OCI-LY7 (cell line): Measurements from ENCODE around the gene VANGL1. TPM values are rescaled to one million over a fixed set of nuclear protein-coding genes. Genes with fewer than 3 reads are reported as not detected.
A peak's percentile ranks its signal among the peaks of the same experiment; 100 is the strongest.
"Not testable (repeated sequence)": the region's sequence is repeated elsewhere in the genome, so short reads cannot be mapped to it uniquely, and the experiment has no call there.

Source experiments
- BruUV-seq: library from RNA; stranded (reverse); fragments of 400-500 nt; replicated peaks from 2 replicates; lab custom pipeline; 2021; lab: Mats Ljungman, UMichigan
- CTCF ChIA-PET: fragments of 300-600 bp; sonication (Branson Sonifier 250); formaldehyde crosslinking; loops from one replicate; lab custom pipeline; 2022; ENCODE audit warnings: antibody characterized with exemption; ENCODE audit not compliant: unreplicated experiment; lab: Charles Lee
- POLR2A ChIA-PET: fragments of 300-600 bp; sonication (Branson Sonifier 250); formaldehyde crosslinking; loops from one replicate; lab custom pipeline; 2022; ENCODE audit warnings: antibody characterized with exemption; lab: Charles Lee
- DNase-seq: peaks from one replicate; pipeline ENCODE4 v3.0.0-alpha.2; 2015; ENCODE audit warnings: low spot score
- H2AFZ ChIP-seq: fragments of 200-600 bp; sonication (generic), shearing (Covaris generic); 2 replicates; pipeline ENCODE4 v1.6.1; 2014; ENCODE audit warnings: mild to moderate bottlenecking, antibody characterized with exemption, low read length, moderate library complexity
- H3K27ac ChIP-seq: fragments of 200-600 bp; sonication (generic); 2 replicates; pipeline ENCODE4 v1.5.1; 2014; ENCODE audit warnings: mixed run types, low read depth, mild to moderate bottlenecking, moderate library complexity, low read length, inconsistent platforms; ENCODE audit not compliant: poor library complexity, severe bottlenecking
- H3K36me3 ChIP-seq: fragments of 200-600 bp; sonication (generic); 2 replicates; pipeline ENCODE4 v1.6.1; 2014; ENCODE audit warnings: mild to moderate bottlenecking, antibody characterized with exemption, low read length, moderate library complexity, mixed read lengths; ENCODE audit not compliant: insufficient read depth
- H3K4me1 ChIP-seq: fragments of 200-600 bp; sonication (generic); 2 replicates; pipeline ENCODE4 v1.5.1; 2014; ENCODE audit warnings: mild to moderate bottlenecking, low read length; ENCODE audit not compliant: insufficient read depth, poor library complexity, severe bottlenecking
- H3K4me2 ChIP-seq: fragments of 200-600 bp; sonication (generic); 2 replicates; pipeline ENCODE4 v1.6.1; 2014; ENCODE audit warnings: mild to moderate bottlenecking, low read length
- H3K4me3 ChIP-seq: fragments of 200-600 bp; sonication (generic); 2 replicates; pipeline ENCODE4 v1.5.1; 2014; ENCODE audit warnings: mild to moderate bottlenecking, low read depth, low read length; ENCODE audit not compliant: poor library complexity, severe bottlenecking
- H3K79me2 ChIP-seq: fragments of 200-600 bp; sonication (generic); 2 replicates; pipeline ENCODE4 v1.6.1; 2016; ENCODE audit warnings: low read depth, mild to moderate bottlenecking, low read length, moderate library complexity, mixed read lengths; ENCODE audit not compliant: insufficient read depth
- H3K9me2 ChIP-seq: fragments of 200-600 bp; sonication (generic); 2 replicates; pipeline ENCODE4 v1.6.1; 2016; ENCODE audit warnings: mild to moderate bottlenecking, low read length, mixed read lengths; ENCODE audit not compliant: insufficient read depth
- H3K9me3 ChIP-seq: fragments of 200-600 bp; sonication (generic); 2 replicates; pipeline ENCODE4 v1.6.1; 2014; ENCODE audit warnings: mild to moderate bottlenecking, mixed run types, low read length, mixed read lengths
- H4K20me1 ChIP-seq: fragments of 200-600 bp; sonication (generic); 2 replicates; pipeline ENCODE4 v1.6.1; 2014; ENCODE audit warnings: mild to moderate bottlenecking, antibody characterized with exemption, low read length, moderate library complexity, mixed read lengths; ENCODE audit not compliant: insufficient read depth
- EZH2phosphoT487 ChIP-seq: fragments of 200-600 bp; sonication (generic); IDR thresholded peaks from 2 replicates; pipeline ENCODE4 v1.6.1; 2018; ENCODE audit warnings: low read depth, borderline replicate concordance, mild to moderate bottlenecking, mixed run types, antibody characterized with exemption, low read length, moderate library complexity, mixed read lengths
- intact Hi-C: fragments of 100-400 bp; cut with micrococcal nuclease; formaldehyde crosslinking; loops from one replicate; pipeline ENCODE4 v1.10.0; 2022; ENCODE audit not compliant: unreplicated experiment
- total RNA-seq, 2 experiments: library from RNA; depleted of rRNA in 1 of 2; stranded (reverse); fragments of >200 nt in 1 of 2; shearing (Covaris generic) in 1 of 2; gene quantifications; 2 replicates each; pipeline ENCODE4 v1.2.3, GENCODE V29; 2014 to 2022
- TF ChIP-seq, protein P1 (sequence below): fragments of 200-600 bp; sonication (generic); conservative IDR thresholded peaks from 2 replicates; pipeline ENCODE4 v1.5.1; 2014; ENCODE audit warnings: mild to moderate bottlenecking, antibody characterized with exemption, low read length, moderate library complexity, mixed read lengths

The VANGL1 gene
- total RNA-seq, 2 experiments from 2014 or later = 1.2 TPM; not detected in 1

DNA sequence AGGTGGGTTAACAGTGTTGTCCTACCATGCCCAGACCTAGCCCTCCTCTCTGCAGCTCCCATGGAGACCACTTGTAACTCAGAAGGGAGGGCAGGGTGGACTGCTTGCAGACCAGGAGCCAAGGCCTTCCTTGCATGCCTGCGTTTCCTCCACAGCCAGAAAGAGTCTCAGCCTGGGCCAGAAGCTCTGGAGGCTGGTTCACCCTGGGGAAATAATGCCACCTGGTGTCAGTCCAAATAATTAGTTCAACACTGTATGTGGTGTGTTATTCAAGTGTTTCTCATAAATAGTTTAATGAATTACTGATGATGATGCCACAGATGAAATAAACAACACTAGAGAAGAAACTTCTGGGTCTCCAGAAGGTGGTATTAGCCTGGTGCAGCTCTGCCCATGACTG, 16.9 kb upstream of the VANGL1 start:
- DNase-seq = no peak
- Histone ChIP-seq H3K4me1 (no peaks in the 10 kb centered on the region), H3K4me3 (no peak overlapping the region), H4K20me1 (no peaks in the 10 kb centered on the region), H3K4me2 (no peak overlapping the region), H3K27ac (no peak overlapping the region), H3K79me2 (no peaks in the 10 kb centered on the region), H2AFZ (no peak overlapping the region), H3K9me3 (no peaks in the 10 kb centered on the region), H3K36me3 (no peaks in the 10 kb centered on the region), H3K9me2 (no peaks in the 10 kb centered on the region)
- intact Hi-C loops = no loop called here
- CTCF ChIA-PET = no interaction called here
- no peak for TF ChIP-seq EZH2phosphoT487
- TF ChIP-seq, protein P1, sequence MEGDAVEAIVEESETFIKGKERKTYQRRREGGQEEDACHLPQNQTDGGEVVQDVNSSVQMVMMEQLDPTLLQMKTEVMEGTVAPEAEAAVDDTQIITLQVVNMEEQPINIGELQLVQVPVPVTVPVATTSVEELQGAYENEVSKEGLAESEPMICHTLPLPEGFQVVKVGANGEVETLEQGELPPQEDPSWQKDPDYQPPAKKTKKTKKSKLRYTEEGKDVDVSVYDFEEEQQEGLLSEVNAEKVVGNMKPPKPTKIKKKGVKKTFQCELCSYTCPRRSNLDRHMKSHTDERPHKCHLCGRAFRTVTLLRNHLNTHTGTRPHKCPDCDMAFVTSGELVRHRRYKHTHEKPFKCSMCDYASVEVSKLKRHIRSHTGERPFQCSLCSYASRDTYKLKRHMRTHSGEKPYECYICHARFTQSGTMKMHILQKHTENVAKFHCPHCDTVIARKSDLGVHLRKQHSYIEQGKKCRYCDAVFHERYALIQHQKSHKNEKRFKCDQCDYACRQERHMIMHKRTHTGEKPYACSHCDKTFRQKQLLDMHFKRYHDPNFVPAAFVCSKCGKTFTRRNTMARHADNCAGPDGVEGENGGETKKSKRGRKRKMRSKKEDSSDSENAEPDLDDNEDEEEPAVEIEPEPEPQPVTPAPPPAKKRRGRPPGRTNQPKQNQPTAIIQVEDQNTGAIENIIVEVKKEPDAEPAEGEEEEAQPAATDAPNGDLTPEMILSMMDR = 0 out of 2 replicates have a peak, but pooled peaks have one; percentile 21
- BruUV-seq = no TSS peak
- POLR2A ChIA-PET = no interaction called here

DNA sequence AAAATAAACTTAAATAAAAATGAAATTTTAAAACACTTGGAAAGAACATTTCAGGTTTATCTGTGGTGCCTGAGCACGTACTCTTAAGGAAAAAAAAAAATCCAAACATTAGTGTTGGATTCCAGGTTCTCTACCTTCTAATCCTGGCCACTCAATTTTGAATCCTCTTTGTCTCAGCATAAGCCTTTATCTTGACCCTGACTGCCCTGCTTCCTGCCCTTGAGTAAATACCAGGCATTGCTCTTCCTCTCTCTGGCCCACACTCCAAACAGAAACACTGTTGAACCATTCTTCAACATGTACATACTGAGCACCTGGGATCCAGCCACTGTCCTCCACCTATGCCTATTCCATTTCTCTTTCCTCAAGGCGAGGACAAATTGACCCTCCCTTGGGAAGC, 11.4 kb upstream of the VANGL1 start:
- CTCF ChIA-PET = no interaction called here
- intact Hi-C loops = no loop called here
- Histone ChIP-seq H3K9me2 (no peaks in the 10 kb centered on the region), H3K79me2 (no peaks in the 10 kb centered on the region), H3K4me1 (no peaks in the 10 kb centered on the region), H3K4me2 (no peak overlapping the region), H3K36me3 (no peaks in the 10 kb centered on the region), H4K20me1 (no peaks in the 10 kb centered on the region), H2AFZ (no peak overlapping the region), H3K27ac (no peak overlapping the region), H3K4me3 (no peak overlapping the region), H3K9me3 (no peaks in the 10 kb centered on the region)
- no TSS peak for BruUV-seq
- DNase-seq = no peak
- TF ChIP-seq, protein P1 = no peak
- no peak for TF ChIP-seq EZH2phosphoT487
- POLR2A ChIA-PET = no interaction called here

DNA sequence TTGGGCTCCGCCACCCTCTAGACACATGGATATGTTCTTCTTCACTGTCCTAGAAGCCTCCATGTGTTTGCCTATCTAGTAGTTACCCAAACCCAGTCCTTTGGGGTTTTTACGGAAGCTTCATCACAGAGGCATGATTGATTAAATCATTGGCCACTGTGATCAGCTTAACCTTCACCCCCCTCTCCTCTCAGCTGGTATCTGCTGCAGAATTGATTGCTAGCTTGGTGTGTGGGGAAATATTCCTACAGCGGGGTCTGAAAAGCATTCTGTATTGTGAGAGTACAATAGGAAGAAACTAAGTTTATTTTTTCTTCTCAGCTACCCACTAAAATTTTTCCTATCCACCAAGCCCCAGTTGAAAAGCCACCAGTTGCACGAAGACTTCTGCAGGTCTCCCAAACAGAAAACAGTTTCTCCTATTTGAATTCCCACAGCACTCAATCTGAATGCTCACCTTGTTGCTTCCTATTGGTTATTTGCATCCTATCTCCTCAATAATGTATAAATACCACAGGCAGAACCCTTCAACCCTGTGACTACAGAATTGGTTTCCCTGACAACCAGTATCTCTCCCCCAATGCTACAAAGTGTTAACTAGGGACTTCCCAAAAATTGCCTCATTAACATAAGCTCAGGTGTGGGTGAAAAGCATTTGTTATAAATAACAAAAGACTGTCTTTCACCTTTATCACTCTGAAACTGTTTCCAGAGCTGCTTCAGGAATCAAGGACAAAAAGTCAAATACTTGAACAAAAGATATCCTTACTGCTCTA, 9.3 kb upstream of the VANGL1 start:
- H3K9me3 ChIP-seq = no peaks in the 10 kb centered on the region
- H3K4me3 ChIP-seq = no peak overlapping the region
- no TSS peak for BruUV-seq
- ChIA-PET CTCF (no interaction called here), POLR2A (no interaction called here)
- TF ChIP-seq, protein P1 = no peak
- TF ChIP-seq EZH2phosphoT487 = no peak
- no peaks in the 10 kb centered on the region for H3K9me2 ChIP-seq
- no peak overlapping the region for H3K4me2 ChIP-seq
- H3K27ac ChIP-seq = no peak overlapping the region
- DNase-seq = no peak
- no peaks in the 10 kb centered on the region for H3K79me2 ChIP-seq
- intact Hi-C loops = no loop called here
- no peaks in the 10 kb centered on the region for H3K36me3 ChIP-seq
- no peaks in the 10 kb centered on the region for H4K20me1 ChIP-seq
- H3K4me1 ChIP-seq = no peaks in the 10 kb centered on the region
- no peak overlapping the region for H2AFZ ChIP-seq

DNA sequence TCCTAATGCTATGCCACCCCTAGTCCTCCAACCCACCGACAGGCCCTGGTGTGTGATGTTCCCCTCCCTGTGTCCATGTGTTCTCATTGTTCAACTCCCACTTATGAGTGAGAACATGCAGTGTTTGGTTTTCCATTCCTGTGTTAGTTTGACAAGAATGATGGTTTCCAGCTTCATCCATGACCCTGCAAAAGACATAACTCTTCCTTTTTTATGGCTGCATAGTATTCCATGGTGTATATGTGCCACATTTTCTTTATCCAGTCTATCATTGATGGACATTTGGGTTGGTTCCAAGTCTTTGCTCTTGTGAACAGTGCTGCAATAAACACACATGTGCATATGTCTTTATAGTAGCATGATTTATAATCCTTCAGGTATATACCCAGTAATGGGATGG, 8.2 kb upstream of the VANGL1 start:
- CTCF ChIA-PET, BruUV-seq: not testable (repeated sequence)

More for the DNA sequence above, 8.2 kb upstream of the VANGL1 start:
- H2AFZ ChIP-seq, DNase-seq, H3K4me3 ChIP-seq, intact Hi-C loops, H3K27ac ChIP-seq, H3K36me3 ChIP-seq, H3K4me1 ChIP-seq, H4K20me1 ChIP-seq, H3K9me2 ChIP-seq, H3K79me2 ChIP-seq, POLR2A ChIA-PET, H3K9me3 ChIP-seq, H3K4me2 ChIP-seq: not testable (repeated sequence)
